Ammon's horn (tissue), 1 donor: Measurements from ENCODE around the gene LDB2.

ENCODE experiments used
- DNase-seq: peaks from one replicate; pipeline ENCODE4 v3.0.0-alpha.2; 2016; ENCODE audit warnings: low spot score

LDB2 gene

GRCh38 chr4:16884673-16885460 is 13.6 kb downstream of the LDB2 start:
- no peak for DNase-seq

- DNase-seq, result no peak
Measured at GRCh38 chr4:16883806-16884205, 14.6 kb downstream of the LDB2 start.

- no peak for DNase-seq
Measured at GRCh38 chr4:16881151-16881884, 17.1 kb downstream of the LDB2 start.

GRCh38 chr4:16875487-16875886 is 23.0 kb downstream of the LDB2 start:
- no peak for DNase-seq

GRCh38 chr4:16869594-16870245 is 28.7 kb downstream of the LDB2 start:
- peak; percentile 12 for DNase-seq

- DNase-seq, result no peak
Measured at GRCh38 chr4:16868674-16869073, 29.8 kb downstream of the LDB2 start.

- no peak for DNase-seq
Measured at GRCh38 chr4:16867827-16868226, 30.6 kb downstream of the LDB2 start.

GRCh38 chr4:16866974-16867373 is 31.5 kb downstream of the LDB2 start:
- DNase-seq, result no peak

GRCh38 chr4:16865897-16866283 is 32.6 kb downstream of the LDB2 start:
- DNase-seq, result no peak

- DNase-seq, result no peak
Measured at GRCh38 chr4:16865209-16865896, 33.1 kb downstream of the LDB2 start.

GRCh38 chr4:16864199-16864598 is 34.2 kb downstream of the LDB2 start:
- DNase-seq, result no peak

GRCh38 chr4:16862697-16863096 is 35.7 kb downstream of the LDB2 start:
- no peak for DNase-seq

GRCh38 chr4:16860516-16860915 is 37.9 kb downstream of the LDB2 start:
- DNase-seq, result no peak

GRCh38 chr4:16859031-16859430 is 39.4 kb downstream of the LDB2 start:
- DNase-seq, result no peak

- DNase-seq, result no peak
Measured at GRCh38 chr4:16858275-16858752, 40.1 kb downstream of the LDB2 start.

GRCh38 chr4:16857425-16857824 is 41.0 kb downstream of the LDB2 start:
- DNase-seq, result no peak

- DNase-seq, result peak; percentile 18
Measured at GRCh38 chr4:16853640-16854039, 44.8 kb downstream of the LDB2 start.

- DNase-seq, result no peak
Measured at GRCh38 chr4:16852644-16853043, 45.8 kb downstream of the LDB2 start.

- DNase-seq, result no peak
Measured at GRCh38 chr4:16852228-16852627, 46.2 kb downstream of the LDB2 start.

- no peak for DNase-seq
Measured at GRCh38 chr4:16846540-16847117, 51.8 kb downstream of the LDB2 start.

GRCh38 chr4:16844816-16845586 is 53.4 kb downstream of the LDB2 start:
- DNase-seq, result peak; percentile 22
